Body of pancreas (tissue), 4 donors: ENCODE results near the gene ZDHHC24.

Experiments used
- POLR2A ChIP-seq, 3 donors: fragments of 450-650 bp; IDR thresholded peaks; one replicate each; pipeline ENCODE4 v1.6.1; 2016; ENCODE audit warnings: antibody characterized with exemption in 3 of 3, mild to moderate bottlenecking in 2 of 3
- TF ChIP-seq, protein P1 (sequence below), 7 experiments: fragments of 450-650 bp in 4 of 7; fragments of 200-600 bp in 3 of 7; sonication (generic) in 3 of 7; IDR thresholded peaks; one replicate each; pipeline ENCODE4 v1.5.1; 2016 to 2019; ENCODE audit warnings: antibody characterized with exemption in 7 of 7

GRCh38 chr11:66479394-66480116 lies 66.3 kb downstream of the ZDHHC24 start:
- TF ChIP-seq, protein P1, sequence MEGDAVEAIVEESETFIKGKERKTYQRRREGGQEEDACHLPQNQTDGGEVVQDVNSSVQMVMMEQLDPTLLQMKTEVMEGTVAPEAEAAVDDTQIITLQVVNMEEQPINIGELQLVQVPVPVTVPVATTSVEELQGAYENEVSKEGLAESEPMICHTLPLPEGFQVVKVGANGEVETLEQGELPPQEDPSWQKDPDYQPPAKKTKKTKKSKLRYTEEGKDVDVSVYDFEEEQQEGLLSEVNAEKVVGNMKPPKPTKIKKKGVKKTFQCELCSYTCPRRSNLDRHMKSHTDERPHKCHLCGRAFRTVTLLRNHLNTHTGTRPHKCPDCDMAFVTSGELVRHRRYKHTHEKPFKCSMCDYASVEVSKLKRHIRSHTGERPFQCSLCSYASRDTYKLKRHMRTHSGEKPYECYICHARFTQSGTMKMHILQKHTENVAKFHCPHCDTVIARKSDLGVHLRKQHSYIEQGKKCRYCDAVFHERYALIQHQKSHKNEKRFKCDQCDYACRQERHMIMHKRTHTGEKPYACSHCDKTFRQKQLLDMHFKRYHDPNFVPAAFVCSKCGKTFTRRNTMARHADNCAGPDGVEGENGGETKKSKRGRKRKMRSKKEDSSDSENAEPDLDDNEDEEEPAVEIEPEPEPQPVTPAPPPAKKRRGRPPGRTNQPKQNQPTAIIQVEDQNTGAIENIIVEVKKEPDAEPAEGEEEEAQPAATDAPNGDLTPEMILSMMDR (IDR thresholded peaks at IDR 0.05), result no peak
- no peak for TF ChIP-seq POLR2A (IDR thresholded peaks at IDR 0.05)
